ENCODE measurements around the gene MAN1A1.
A peak's percentile ranks its signal among the peaks of the same experiment; 100 is the strongest.

Gene MAN1A1

GRCh38 chr6:119350202-119350951, 816 bp upstream of the MAN1A1 start (continued):
- TF ChIP-seq, protein P1, sequence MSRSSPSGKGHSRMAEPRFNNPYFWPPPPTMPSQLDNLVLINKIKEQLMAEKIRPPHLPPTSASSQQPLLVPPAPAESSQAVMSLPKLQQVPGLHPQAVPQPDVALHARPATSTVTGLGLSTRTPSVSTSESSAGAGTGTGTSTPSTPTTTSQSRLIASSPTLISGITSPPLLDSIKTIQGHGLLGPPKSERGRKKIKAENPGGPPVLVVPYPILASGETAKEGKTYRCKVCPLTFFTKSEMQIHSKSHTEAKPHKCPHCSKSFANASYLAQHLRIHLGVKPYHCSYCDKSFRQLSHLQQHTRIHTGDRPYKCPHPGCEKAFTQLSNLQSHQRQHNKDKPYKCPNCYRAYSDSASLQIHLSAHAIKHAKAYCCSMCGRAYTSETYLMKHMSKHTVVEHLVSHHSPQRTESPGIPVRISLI (tag by site-specific recombination; IDR thresholded peaks at IDR 0.05), result no peak
- TF ChIP-seq ZNF510 (tag by site-specific recombination; IDR thresholded peaks at IDR 0.05; ENCODE audit: insufficient replicate concordance) (no peak), ZBTB48 (tag by site-specific recombination; IDR thresholded peaks at IDR 0.05) (peak; percentile 35; the same call in 1 of the 2 replicates), BCL11B (tag by site-specific recombination; IDR thresholded peaks at IDR 0.05; ENCODE audit: low read depth) (no peak), ZNF10 (tag by site-specific recombination; IDR thresholded peaks at IDR 0.05) (no peak), ZBTB20 (tag by site-specific recombination; IDR thresholded peaks at IDR 0.05) (peak; percentile 82; the same call in 1 of the 2 replicates), YY2 (tag by site-specific recombination; IDR thresholded peaks at IDR 0.05) (no peak), ZNF416 (tag by site-specific recombination; IDR thresholded peaks at IDR 0.05) (no peak), ZNF621 (tag by site-specific recombination; IDR thresholded peaks at IDR 0.05) (no peak), GLI4 (tag by site-specific recombination; IDR thresholded peaks at IDR 0.05) (no peak), ZFP69B (tag by site-specific recombination; IDR thresholded peaks at IDR 0.05) (no peak), SETDB1 (IDR thresholded peaks at IDR 0.05; ENCODE audit: insufficient read length, low read length) (no peak), ZNF366 (tag by site-specific recombination; conservative IDR thresholded peaks at IDR 0.05) (0 out of 2 replicates have a peak, but pooled peaks have one; percentile 4), ZNF785 (tag by site-specific recombination; IDR thresholded peaks at IDR 0.05) (no peak), ZNF311 (tag by site-specific recombination; IDR thresholded peaks at IDR 0.05; ENCODE audit: borderline replicate concordance) (no peak), ZNF292 (tag by site-specific recombination; IDR thresholded peaks at IDR 0.05; ENCODE audit: borderline replicate concordance, low read depth) (no peak), ZNF350 (tag by site-specific recombination; IDR thresholded peaks at IDR 0.05) (no peak), ZNF610 (tag by site-specific recombination; IDR thresholded peaks at IDR 0.05; ENCODE audit: borderline replicate concordance) (no peak), ZNF521 (tag by site-specific recombination; IDR thresholded peaks at IDR 0.05) (no peak), GLI2 (tag by site-specific recombination; IDR thresholded peaks at IDR 0.05; ENCODE audit: borderline replicate concordance, low read depth) (no peak), SP2 (tag by site-specific recombination; IDR thresholded peaks at IDR 0.05) (no peak), ZNF335 (tag by site-specific recombination; conservative IDR thresholded peaks at IDR 0.05) (peak; percentile 78), ZNF837 (tag by site-specific recombination; IDR thresholded peaks at IDR 0.05) (no peak)
- TF ChIP-seq, protein P2, sequence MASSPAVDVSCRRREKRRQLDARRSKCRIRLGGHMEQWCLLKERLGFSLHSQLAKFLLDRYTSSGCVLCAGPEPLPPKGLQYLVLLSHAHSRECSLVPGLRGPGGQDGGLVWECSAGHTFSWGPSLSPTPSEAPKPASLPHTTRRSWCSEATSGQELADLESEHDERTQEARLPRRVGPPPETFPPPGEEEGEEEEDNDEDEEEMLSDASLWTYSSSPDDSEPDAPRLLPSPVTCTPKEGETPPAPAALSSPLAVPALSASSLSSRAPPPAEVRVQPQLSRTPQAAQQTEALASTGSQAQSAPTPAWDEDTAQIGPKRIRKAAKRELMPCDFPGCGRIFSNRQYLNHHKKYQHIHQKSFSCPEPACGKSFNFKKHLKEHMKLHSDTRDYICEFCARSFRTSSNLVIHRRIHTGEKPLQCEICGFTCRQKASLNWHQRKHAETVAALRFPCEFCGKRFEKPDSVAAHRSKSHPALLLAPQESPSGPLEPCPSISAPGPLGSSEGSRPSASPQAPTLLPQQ (tag by site-specific recombination; IDR thresholded peaks at IDR 0.05), result no peak
- TF ChIP-seq, protein P3, sequence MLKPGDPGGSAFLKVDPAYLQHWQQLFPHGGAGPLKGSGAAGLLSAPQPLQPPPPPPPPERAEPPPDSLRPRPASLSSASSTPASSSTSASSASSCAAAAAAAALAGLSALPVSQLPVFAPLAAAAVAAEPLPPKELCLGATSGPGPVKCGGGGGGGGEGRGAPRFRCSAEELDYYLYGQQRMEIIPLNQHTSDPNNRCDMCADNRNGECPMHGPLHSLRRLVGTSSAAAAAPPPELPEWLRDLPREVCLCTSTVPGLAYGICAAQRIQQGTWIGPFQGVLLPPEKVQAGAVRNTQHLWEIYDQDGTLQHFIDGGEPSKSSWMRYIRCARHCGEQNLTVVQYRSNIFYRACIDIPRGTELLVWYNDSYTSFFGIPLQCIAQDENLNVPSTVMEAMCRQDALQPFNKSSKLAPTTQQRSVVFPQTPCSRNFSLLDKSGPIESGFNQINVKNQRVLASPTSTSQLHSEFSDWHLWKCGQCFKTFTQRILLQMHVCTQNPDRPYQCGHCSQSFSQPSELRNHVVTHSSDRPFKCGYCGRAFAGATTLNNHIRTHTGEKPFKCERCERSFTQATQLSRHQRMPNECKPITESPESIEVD (tag by site-specific recombination; IDR thresholded peaks at IDR 0.05), result peak; percentile 14; the same call in 1 of the 2 replicates
- TF ChIP-seq, protein P4, sequence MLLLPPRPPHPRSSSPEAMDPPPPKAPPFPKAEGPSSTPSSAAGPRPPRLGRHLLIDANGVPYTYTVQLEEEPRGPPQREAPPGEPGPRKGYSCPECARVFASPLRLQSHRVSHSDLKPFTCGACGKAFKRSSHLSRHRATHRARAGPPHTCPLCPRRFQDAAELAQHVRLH (tag by site-specific recombination; IDR thresholded peaks at IDR 0.05), result no peak
- TF ChIP-seq, protein P5, sequence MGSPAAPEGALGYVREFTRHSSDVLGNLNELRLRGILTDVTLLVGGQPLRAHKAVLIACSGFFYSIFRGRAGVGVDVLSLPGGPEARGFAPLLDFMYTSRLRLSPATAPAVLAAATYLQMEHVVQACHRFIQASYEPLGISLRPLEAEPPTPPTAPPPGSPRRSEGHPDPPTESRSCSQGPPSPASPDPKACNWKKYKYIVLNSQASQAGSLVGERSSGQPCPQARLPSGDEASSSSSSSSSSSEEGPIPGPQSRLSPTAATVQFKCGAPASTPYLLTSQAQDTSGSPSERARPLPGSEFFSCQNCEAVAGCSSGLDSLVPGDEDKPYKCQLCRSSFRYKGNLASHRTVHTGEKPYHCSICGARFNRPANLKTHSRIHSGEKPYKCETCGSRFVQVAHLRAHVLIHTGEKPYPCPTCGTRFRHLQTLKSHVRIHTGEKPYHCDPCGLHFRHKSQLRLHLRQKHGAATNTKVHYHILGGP (tag by site-specific recombination; IDR thresholded peaks at IDR 0.05), result no peak
- TF ChIP-seq, protein P6, sequence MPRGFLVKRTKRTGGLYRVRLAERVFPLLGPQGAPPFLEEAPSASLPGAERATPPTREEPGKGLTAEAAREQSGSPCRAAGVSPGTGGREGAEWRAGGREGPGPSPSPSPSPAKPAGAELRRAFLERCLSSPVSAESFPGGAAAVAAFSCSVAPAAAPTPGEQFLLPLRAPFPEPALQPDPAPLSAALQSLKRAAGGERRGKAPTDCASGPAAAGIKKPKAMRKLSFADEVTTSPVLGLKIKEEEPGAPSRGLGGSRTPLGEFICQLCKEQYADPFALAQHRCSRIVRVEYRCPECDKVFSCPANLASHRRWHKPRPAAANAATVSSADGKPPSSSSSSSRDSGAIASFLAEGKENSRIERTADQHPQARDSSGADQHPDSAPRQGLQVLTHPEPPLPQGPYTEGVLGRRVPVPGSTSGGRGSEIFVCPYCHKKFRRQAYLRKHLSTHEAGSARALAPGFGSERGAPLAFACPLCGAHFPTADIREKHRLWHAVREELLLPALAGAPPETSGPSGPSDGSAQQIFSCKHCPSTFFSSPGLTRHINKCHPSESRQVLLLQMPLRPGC (tag by site-specific recombination; IDR thresholded peaks at IDR 0.05), result no peak
- TF ChIP-seq, protein P7, sequence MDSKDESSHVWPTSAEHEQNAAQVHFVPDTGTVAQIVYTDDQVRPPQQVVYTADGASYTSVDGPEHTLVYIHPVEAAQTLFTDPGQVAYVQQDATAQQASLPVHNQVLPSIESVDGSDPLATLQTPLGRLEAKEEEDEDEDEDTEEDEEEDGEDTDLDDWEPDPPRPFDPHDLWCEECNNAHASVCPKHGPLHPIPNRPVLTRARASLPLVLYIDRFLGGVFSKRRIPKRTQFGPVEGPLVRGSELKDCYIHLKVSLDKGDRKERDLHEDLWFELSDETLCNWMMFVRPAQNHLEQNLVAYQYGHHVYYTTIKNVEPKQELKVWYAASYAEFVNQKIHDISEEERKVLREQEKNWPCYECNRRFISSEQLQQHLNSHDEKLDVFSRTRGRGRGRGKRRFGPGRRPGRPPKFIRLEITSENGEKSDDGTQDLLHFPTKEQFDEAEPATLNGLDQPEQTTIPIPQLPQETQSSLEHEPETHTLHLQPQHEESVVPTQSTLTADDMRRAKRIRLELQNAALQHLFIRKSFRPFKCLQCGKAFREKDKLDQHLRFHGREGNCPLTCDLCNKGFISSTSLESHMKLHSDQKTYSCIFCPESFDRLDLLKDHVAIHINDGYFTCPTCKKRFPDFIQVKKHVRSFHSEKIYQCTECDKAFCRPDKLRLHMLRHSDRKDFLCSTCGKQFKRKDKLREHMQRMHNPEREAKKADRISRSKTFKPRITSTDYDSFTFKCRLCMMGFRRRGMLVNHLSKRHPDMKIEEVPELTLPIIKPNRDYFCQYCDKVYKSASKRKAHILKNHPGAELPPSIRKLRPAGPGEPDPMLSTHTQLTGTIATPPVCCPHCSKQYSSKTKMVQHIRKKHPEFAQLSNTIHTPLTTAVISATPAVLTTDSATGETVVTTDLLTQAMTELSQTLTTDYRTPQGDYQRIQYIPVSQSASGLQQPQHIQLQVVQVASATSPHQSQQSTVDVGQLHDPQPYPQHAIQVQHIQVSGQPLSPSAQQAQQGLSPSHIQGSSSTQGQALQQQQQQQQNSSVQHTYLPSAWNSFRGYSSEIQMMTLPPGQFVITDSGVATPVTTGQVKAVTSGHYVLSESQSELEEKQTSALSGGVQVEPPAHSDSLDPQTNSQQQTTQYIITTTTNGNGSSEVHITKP (tag by site-specific recombination; IDR thresholded peaks at IDR 0.05), result no peak

Measured in HEK293 (cell line).